Endothelial cell of umbilical vein (primary cell): Measurements from ENCODE around the gene RHOF. TPM values are rescaled to one million over a fixed set of nuclear protein-coding genes. Genes with fewer than 3 reads are reported as not detected.
"Not testable (repeated sequence)": the region's sequence is repeated elsewhere in the genome, so short reads cannot be mapped to it uniquely, and the experiment has no call there.

Experiments
- BruUV-seq: library from RNA; stranded (reverse); fragments of 400-500 nt; replicated peaks from 2 replicates; lab custom pipeline; 2021; lab: Mats Ljungman, UMichigan
- CTCF ChIA-PET: fragments of 300-600, 350-600 bp; sonication (Branson Sonifier 250); formaldehyde crosslinking; loops from one replicate; lab custom pipeline; 2021; ENCODE audit warnings: antibody characterized with exemption, inconsistent platforms; lab: Charles Lee
- POLR2A ChIA-PET: fragments of 300-600, 350-600 bp; sonication (Branson Sonifier 250); formaldehyde crosslinking; loops from one replicate; lab custom pipeline; 2021; ENCODE audit warnings: antibody characterized with exemption, inconsistent platforms; lab: Charles Lee
- DNase-seq: peaks from one replicate; pipeline ENCODE4 v3.0.0-alpha.2; 2011; ENCODE audit warnings: low read depth, low spot score
- FAIRE-seq: peaks from 2 replicates; lab custom pipeline; 2011; peaks lifted over from hg19 to GRCh38; lab: Jason Lieb, UNC
- H2AFZ ChIP-seq: 2 replicates; pipeline ENCODE4 v1.6.0; 2012; ENCODE audit warnings: low read depth, low read length, control low read depth, inconsistent platforms
- H3K27ac ChIP-seq: 2 replicates; pipeline ENCODE4 v1.5.1; 2011; ENCODE audit warnings: low read depth, mild to moderate bottlenecking, control low read depth, low read length, moderate library complexity; ENCODE audit not compliant: insufficient read depth
- H3K27me3 ChIP-seq, 2 experiments: 2 replicates each; pipeline versions ENCODE4 v1.6.0 to v1.6.1; 2011; ENCODE audit warnings: low read length in 2 of 2, mixed read lengths in 1 of 2; ENCODE audit not compliant: control insufficient read depth in 2 of 2, insufficient read depth in 2 of 2
- H3K36me3 ChIP-seq, 2 experiments: 2 replicates in 1 of 2; 3 replicates in 1 of 2; pipeline ENCODE4 v1.5.1; 2011; ENCODE audit warnings: low read length in 2 of 2, mild to moderate bottlenecking in 1 of 2, moderate library complexity in 1 of 2; ENCODE audit not compliant: control insufficient read depth in 2 of 2, insufficient read depth in 2 of 2; ENCODE audit errors: extremely low read depth in 1 of 2
- H3K4me1 ChIP-seq: 3 replicates; pipeline ENCODE4 v1.5.1; 2011; ENCODE audit warnings: mild to moderate bottlenecking, low read length; ENCODE audit not compliant: control insufficient read depth, insufficient read depth; ENCODE audit errors: extremely low read depth
- H3K4me2 ChIP-seq: 2 replicates; pipeline ENCODE4 v1.6.1; 2011; ENCODE audit warnings: low read length, control low read depth, mixed read lengths; ENCODE audit not compliant: insufficient read depth
- H3K4me3 ChIP-seq, 3 experiments: fragments of 200-600 bp in 1 of 3; sonication (generic), shearing (Covaris generic) in 1 of 3; replicated peaks in 1 of 3; 2 replicates each; pipeline ENCODE4 v1.5.1; 2011 to 2016; ENCODE audit warnings: control low read depth in 3 of 3, low read length in 3 of 3, mild to moderate bottlenecking in 2 of 3, inconsistent platforms in 1 of 3, low read depth in 1 of 3, moderate library complexity in 1 of 3; ENCODE audit not compliant: insufficient read depth in 1 of 3
- H3K79me2 ChIP-seq: 2 replicates; pipeline ENCODE4 v1.6.0; 2012; ENCODE audit warnings: low read length, inconsistent platforms; ENCODE audit not compliant: control insufficient read depth, insufficient read depth
- H3K9ac ChIP-seq: replicated peaks from 2 replicates; pipeline ENCODE3; 2011; ENCODE audit warnings: low read length, control low read depth; ENCODE audit not compliant: insufficient read depth; ENCODE audit errors: extremely low read depth
- H3K9me1 ChIP-seq: replicated peaks from 3 replicates; pipeline ENCODE4 v1.6.0; 2011; ENCODE audit warnings: mild to moderate bottlenecking, low read length; ENCODE audit not compliant: control insufficient read depth, insufficient read depth; ENCODE audit errors: extremely low read depth
- H3K9me3 ChIP-seq: replicated peaks from 2 replicates; pipeline ENCODE4 v1.5.1; 2012; ENCODE audit warnings: low read length, inconsistent platforms; ENCODE audit not compliant: control insufficient read depth, insufficient read depth
- H4K20me1 ChIP-seq: replicated peaks from 2 replicates; pipeline ENCODE3; 2011; ENCODE audit warnings: mild to moderate bottlenecking, low read length; ENCODE audit not compliant: control insufficient read depth, insufficient read depth; ENCODE audit errors: extremely low read depth
- CTCF ChIP-seq, 2 donors: IDR thresholded peaks; 1 replicate in 1 of 2; 2 replicates in 1 of 2; pipeline ENCODE4 v1.5.1; 2011; ENCODE audit warnings: low read length in 2 of 2, mild to moderate bottlenecking in 2 of 2, moderate library complexity in 2 of 2, control low read depth in 1 of 2, inconsistent platforms in 1 of 2, low read depth in 1 of 2; ENCODE audit not compliant: insufficient read depth in 1 of 2; ENCODE audit errors: extremely low read depth in 1 of 2
- EZH2 ChIP-seq: IDR thresholded peaks from 2 replicates; pipeline ENCODE4 v1.6.1; 2012; ENCODE audit warnings: borderline replicate concordance, low read depth, mild to moderate bottlenecking, moderate library complexity, low read length, inconsistent platforms; ENCODE audit not compliant: severe bottlenecking
- FOS ChIP-seq: IDR thresholded peaks from 2 replicates; pipeline ENCODE4 v1.6.1; 2011; ENCODE audit warnings: mild to moderate bottlenecking, low read length, moderate library complexity, borderline replicate concordance; ENCODE audit not compliant: insufficient read depth
- GATA2 ChIP-seq: IDR thresholded peaks from 2 replicates; pipeline ENCODE4 v1.7.0; 2011; ENCODE audit warnings: low read depth, mild to moderate bottlenecking, moderate library complexity, mixed read lengths, low read length; ENCODE audit not compliant: insufficient read length, insufficient read depth
- JUN ChIP-seq: IDR thresholded peaks from 2 replicates; pipeline ENCODE4 v1.6.1; 2011; ENCODE audit warnings: borderline replicate concordance, low read depth; ENCODE audit not compliant: insufficient read length, insufficient read depth
- MAX ChIP-seq: IDR thresholded peaks from 2 replicates; pipeline ENCODE4 v1.6.1; 2011; ENCODE audit not compliant: insufficient read depth, insufficient read length
- MYC ChIP-seq: IDR thresholded peaks from one replicate; pipeline ENCODE4 v1.6.1; 2011; ENCODE audit warnings: mild to moderate bottlenecking, low read depth, low read length
- POLR2A ChIP-seq: IDR thresholded peaks from 2 replicates; pipeline ENCODE4 v1.6.1; 2012; ENCODE audit warnings: low read depth, mild to moderate bottlenecking, control low read depth, low read length
- POLR2AphosphoS5 ChIP-seq: IDR thresholded peaks from 2 replicates; pipeline ENCODE4 v1.6.1; 2012; ENCODE audit warnings: low read depth, mild to moderate bottlenecking, control low read depth, low read length, moderate library complexity; ENCODE audit not compliant: insufficient read depth
- dilution Hi-C: fragments of 300-500 bp; cut with MboI; formaldehyde crosslinking; loops from one replicate; pipeline ENCODE4 v1.15.0; 2019; ENCODE audit warnings: low sequenced_read_pairs; ENCODE audit not compliant: extremely low pct_ligation_motif_present
- intact Hi-C: fragments of 100-400 bp; cut with micrococcal nuclease; formaldehyde crosslinking; loops from one replicate; pipeline ENCODE4 v1.10.0; 2022
- polyA plus RNA-seq, 4 experiments: library from polyadenylated mRNA; depleted of rRNA in 3 of 4; stranded (reverse) in 3 of 4; unstranded in 1 of 4; fragments of >200 nt; gene quantifications; 2 replicates each; pipeline versions ENCODE4 v1.2.1 to v1.2.3, GENCODE V29; 2011 to 2012; ENCODE audit warnings: missing spikeins in 1 of 4
- total RNA-seq: library from RNA; stranded (reverse); gene quantifications from 2 replicates; pipeline ENCODE4 v1.2.3, GENCODE V29; 2021

The RHOF gene
- total and polyA plus RNA-seq, 2 donors (not counting 3 experiments of a cell fraction or from before 2014, with no cell fraction given): 9.3 to 22.3 TPM

- dilution Hi-C loops: no loop called here
- ChIA-PET CTCF (interaction anchor here (0.5 to 12.7 kb wide), 7 partner anchors 11 to 240 kb away, joined by 3 to 774 read pairs (median 7); partner anchors contain the start of gene SETD1B), POLR2A (no interaction called here)
- intact Hi-C loops: loop anchor here (5.0 kb wide), 2 partner anchors 45 to 210 kb away; partner anchors contain the start of gene KDM2B
- no peaks in the 10 kb centered on the region for H3K9me1 ChIP-seq
- H3K27me3 ChIP-seq: no peaks in the 10 kb centered on the region
- H3K4me2 ChIP-seq: no peak overlapping the region
- DNase-seq: no peak
- no peak overlapping the region for H3K4me3 ChIP-seq
- peaks cover 28% of the 10 kb centered on the region for H3K4me1 ChIP-seq
- no peak overlapping the region for H3K27ac ChIP-seq
- peaks cover 2 to 9% of the 10 kb centered on the region in 2 experiments for H3K36me3 ChIP-seq
- H3K9ac ChIP-seq: no peak overlapping the region
- BruUV-seq: no TSS peak
- H4K20me1 ChIP-seq: no peaks in the 10 kb centered on the region
- peaks cover 7% of the 10 kb centered on the region for H3K79me2 ChIP-seq
- TF ChIP-seq POLR2AphosphoS5: no peak
- TF ChIP-seq GATA2: no peak
- TF ChIP-seq EZH2: no peak
- TF ChIP-seq POLR2A: no peak
- TF ChIP-seq CTCF (IDR thresholded peaks at IDR 0.05; ENCODE audit: extremely low read depth in 1 of 2, insufficient read depth in 1 of 2, low read depth in 1 of 2, low read length in 2 of 2): no peak
- no peak for TF ChIP-seq FOS
- TF ChIP-seq MYC: no peak
- no peak for TF ChIP-seq MAX
- TF ChIP-seq JUN: no peak
- no peaks in the 10 kb centered on the region for H3K9me3 ChIP-seq
- FAIRE-seq: no peak
- no peak overlapping the region for H2AFZ ChIP-seq
Observed at GRCh38 chr12:121791671-121792551, 1.6 kb downstream of the RHOF start.

- POLR2A ChIA-PET: not testable (repeated sequence)
- CTCF ChIA-PET: interaction anchor here (1.3 to 5.3 kb wide), 3 partner anchors 10 to 238 kb away, joined by 3 to 173 read pairs (median 7); no protein-coding TSS in a partner anchor
Observed at GRCh38 chr12:121790785-121791184, 2.7 kb downstream of the RHOF start.

More at GRCh38 chr12:121790785-121791184, 2.7 kb downstream of the RHOF start:
- DNase-seq, H3K27me3 ChIP-seq, H2AFZ ChIP-seq, H4K20me1 ChIP-seq, H3K9me3 ChIP-seq, dilution Hi-C loops, BruUV-seq, H3K9me1 ChIP-seq, H3K79me2 ChIP-seq, H3K4me3 ChIP-seq, H3K27ac ChIP-seq, H3K4me2 ChIP-seq, FAIRE-seq, H3K9ac ChIP-seq, H3K36me3 ChIP-seq: not testable (repeated sequence)
- intact Hi-C loops: loop anchor here (5.0 kb wide), 2 partner anchors 43 to 208 kb away; partner anchors contain the start of gene KDM2B
- H3K4me1 ChIP-seq: peaks cover 24% of the 10 kb centered on the region
